A673 (cell line): Measurements from ENCODE around the gene ERCC6L2. TPM values are rescaled to one million over a fixed set of nuclear protein-coding genes. Genes with fewer than 3 reads are reported as not detected.

Experiments used
- BruUV-seq: library from RNA; stranded (reverse); fragments of 400-500 nt; replicated peaks from 2 replicates; lab custom pipeline; 2021; lab: Mats Ljungman, UMichigan
- CTCF ChIA-PET: fragments of 300-600 bp; sonication (Branson Sonifier 250); formaldehyde crosslinking; loops from one replicate; lab custom pipeline; 2022; ENCODE audit warnings: antibody characterized with exemption; lab: Charles Lee
- POLR2A ChIA-PET: fragments of 300-600 bp; sonication (Branson Sonifier 250); formaldehyde crosslinking; loops from one replicate; lab custom pipeline; 2022; ENCODE audit warnings: antibody characterized with exemption; ENCODE audit not compliant: low non-redundant PET; lab: Charles Lee
- DNase-seq: peaks from one replicate; pipeline ENCODE4 v3.0.0-alpha.2; 2015; ENCODE audit warnings: low spot score
- H3K27ac ChIP-seq: fragments of 200-600 bp; sonication (generic); 2 replicates; pipeline ENCODE4 v1.5.1; 2016; ENCODE audit warnings: mixed run types, low read depth, mild to moderate bottlenecking, mixed read lengths, antibody characterized with exemption, low read length; ENCODE audit not compliant: poor library complexity, severe bottlenecking
- H3K27me3 ChIP-seq: fragments of 200-600 bp; sonication (generic); replicated peaks from 2 replicates; pipeline ENCODE4 v1.6.1; 2017; ENCODE audit warnings: mixed run types, low read depth, mild to moderate bottlenecking, mixed read lengths, antibody characterized with exemption, low read length; ENCODE audit not compliant: insufficient read depth, poor library complexity
- H3K36me3 ChIP-seq: fragments of 200-600 bp; sonication (generic); 2 replicates; pipeline ENCODE4 v1.6.1; 2016; ENCODE audit warnings: mixed run types, mild to moderate bottlenecking, mixed read lengths, antibody characterized with exemption, low read length; ENCODE audit not compliant: insufficient read depth, poor library complexity, severe bottlenecking
- H3K4me1 ChIP-seq: fragments of 200-600 bp; sonication (generic); 2 replicates; pipeline ENCODE4 v1.6.1; 2017; ENCODE audit warnings: mixed run types, mild to moderate bottlenecking, mixed read lengths, antibody characterized with exemption, low read length; ENCODE audit not compliant: insufficient read depth, poor library complexity, severe bottlenecking
- H3K4me3 ChIP-seq: fragments of 200-600 bp; sonication (generic); 2 replicates; pipeline ENCODE4 v1.5.1; 2016; ENCODE audit warnings: low read depth, mixed run types, mild to moderate bottlenecking, mixed read lengths, low read length; ENCODE audit not compliant: poor library complexity, severe bottlenecking
- H3K9me3 ChIP-seq: fragments of 200-600 bp; sonication (generic); 2 replicates; pipeline ENCODE4 v1.6.1; 2016; ENCODE audit warnings: mixed run types, low read depth, mild to moderate bottlenecking, mixed read lengths, antibody characterized with exemption, low read length; ENCODE audit not compliant: poor library complexity, severe bottlenecking
- EZH2 ChIP-seq: fragments of 200-600 bp; sonication (generic); IDR thresholded peaks from 2 replicates; pipeline ENCODE4 v1.6.1; 2017; ENCODE audit warnings: borderline replicate concordance, low read depth, mild to moderate bottlenecking, mixed read lengths, antibody characterized with exemption, low read length; ENCODE audit not compliant: poor library complexity, severe bottlenecking
- intact Hi-C: fragments of 100-400 bp; cut with micrococcal nuclease; formaldehyde crosslinking; loops from one replicate; pipeline ENCODE4 v1.10.0; 2022; ENCODE audit not compliant: unreplicated experiment
- total RNA-seq: library from RNA; stranded (reverse); gene quantifications from 2 replicates; pipeline ENCODE4 v1.2.3, GENCODE V29; 2021
- TF ChIP-seq, protein P1 (sequence below): fragments of 300-800, 200-600 bp; sonication (generic); conservative IDR thresholded peaks from 2 replicates; pipeline ENCODE4 v1.5.1; 2017; ENCODE audit warnings: low read depth, mild to moderate bottlenecking, antibody characterized with exemption, low read length, moderate library complexity, mixed read lengths

ERCC6L2 gene
- total RNA-seq, 1 experiment from 2014 or later, result 51.2 TPM

DNA sequence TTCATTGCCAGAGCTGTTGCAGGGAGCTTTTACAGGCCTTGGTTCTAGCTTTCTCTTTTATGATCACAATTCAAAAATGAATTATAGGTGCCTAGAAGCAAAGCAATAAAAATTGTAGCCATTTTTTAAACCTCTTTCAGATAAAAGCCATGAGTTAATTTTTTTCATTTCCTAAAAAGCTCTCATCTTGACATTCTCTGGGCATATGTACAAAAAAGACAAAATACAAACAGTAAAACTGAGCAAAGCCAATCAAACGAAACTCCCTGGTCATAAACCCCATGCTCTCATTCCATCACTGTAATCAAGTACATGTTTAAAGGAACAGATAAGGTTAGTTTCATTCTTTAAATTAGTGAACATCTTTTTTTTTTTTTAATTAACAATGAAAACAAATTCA is 101.9 kb downstream of the ERCC6L2 start:
- Histone ChIP-seq H3K27ac (no peak overlapping the region), H3K4me1 (peaks cover 48% of the 10 kb centered on the region), H3K4me3 (no peak overlapping the region), H3K36me3 (peaks cover 16% of the 10 kb centered on the region), H3K27me3 (no peaks in the 10 kb centered on the region), H3K9me3 (no peaks in the 10 kb centered on the region)
- intact Hi-C loops, result no loop called here
- ChIA-PET CTCF (no interaction called here), POLR2A (interaction anchor here (0.7 kb wide), 1 partner anchor 72 kb away, joined by 5 read pairs; no protein-coding TSS in a partner anchor)
- TF ChIP-seq, protein P1, sequence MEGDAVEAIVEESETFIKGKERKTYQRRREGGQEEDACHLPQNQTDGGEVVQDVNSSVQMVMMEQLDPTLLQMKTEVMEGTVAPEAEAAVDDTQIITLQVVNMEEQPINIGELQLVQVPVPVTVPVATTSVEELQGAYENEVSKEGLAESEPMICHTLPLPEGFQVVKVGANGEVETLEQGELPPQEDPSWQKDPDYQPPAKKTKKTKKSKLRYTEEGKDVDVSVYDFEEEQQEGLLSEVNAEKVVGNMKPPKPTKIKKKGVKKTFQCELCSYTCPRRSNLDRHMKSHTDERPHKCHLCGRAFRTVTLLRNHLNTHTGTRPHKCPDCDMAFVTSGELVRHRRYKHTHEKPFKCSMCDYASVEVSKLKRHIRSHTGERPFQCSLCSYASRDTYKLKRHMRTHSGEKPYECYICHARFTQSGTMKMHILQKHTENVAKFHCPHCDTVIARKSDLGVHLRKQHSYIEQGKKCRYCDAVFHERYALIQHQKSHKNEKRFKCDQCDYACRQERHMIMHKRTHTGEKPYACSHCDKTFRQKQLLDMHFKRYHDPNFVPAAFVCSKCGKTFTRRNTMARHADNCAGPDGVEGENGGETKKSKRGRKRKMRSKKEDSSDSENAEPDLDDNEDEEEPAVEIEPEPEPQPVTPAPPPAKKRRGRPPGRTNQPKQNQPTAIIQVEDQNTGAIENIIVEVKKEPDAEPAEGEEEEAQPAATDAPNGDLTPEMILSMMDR, result no peak
- no peak for TF ChIP-seq EZH2
- no peak for DNase-seq
- BruUV-seq, result no TSS peak

DNA sequence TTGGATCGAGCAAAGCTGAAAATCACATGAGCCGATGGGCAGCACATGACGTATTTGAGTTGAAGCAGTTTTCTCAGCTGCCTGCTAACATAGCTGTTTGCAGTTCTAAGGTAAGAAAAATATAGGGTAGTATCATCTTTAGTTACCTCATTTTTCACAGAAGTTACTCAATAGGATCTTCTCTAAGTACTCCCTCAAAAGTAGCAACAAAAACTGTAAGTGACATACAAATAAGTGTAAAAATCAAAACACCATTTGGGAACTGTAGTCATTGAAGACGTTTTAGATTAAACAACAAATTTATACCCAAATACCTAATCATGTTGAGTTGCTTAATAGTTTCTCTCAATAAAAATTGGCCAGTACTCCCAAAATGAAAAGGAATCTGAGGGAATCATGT is 102.6 kb downstream of the ERCC6L2 start:
- DNase-seq, result no peak
- TF ChIP-seq EZH2, result no peak
- TF ChIP-seq, protein P1, result no peak
- peaks cover 8% of the 10 kb centered on the region for H3K36me3 ChIP-seq
- ChIA-PET CTCF (no interaction called here), POLR2A (no interaction called here)
- H3K4me1 ChIP-seq, result peaks cover 56% of the 10 kb centered on the region
- H3K27me3 ChIP-seq, result no peaks in the 10 kb centered on the region
- no peak overlapping the region for H3K27ac ChIP-seq
- intact Hi-C loops, result no loop called here
- no peak overlapping the region for H3K4me3 ChIP-seq
- no TSS peak for BruUV-seq
- no peaks in the 10 kb centered on the region for H3K9me3 ChIP-seq

- H3K4me1 ChIP-seq, result peaks cover 57% of the 10 kb centered on the region
- intact Hi-C loops, result no loop called here
- no peaks in the 10 kb centered on the region for H3K27me3 ChIP-seq
- POLR2A ChIA-PET, result interaction anchor here (0.6 kb wide), 1 partner anchor 116 kb away, joined by 3 read pairs; no protein-coding TSS in a partner anchor
- CTCF ChIA-PET, result no interaction called here
- DNase-seq, result no peak
- H3K27ac ChIP-seq, result peak overlapping the region; percentile 63
- H3K36me3 ChIP-seq, result no peaks in the 10 kb centered on the region
- H3K9me3 ChIP-seq, result no peaks in the 10 kb centered on the region
- BruUV-seq, result no TSS peak
- no peak overlapping the region for H3K4me3 ChIP-seq
- TF ChIP-seq, protein P1, result no peak
- no peak for TF ChIP-seq EZH2
Observed at GRCh38 chr9:95979446-95979845, 104.0 kb downstream of the ERCC6L2 start.
